Type B pancreatic cell (in vitro differentiated cells): ENCODE results near the gene CTNND2. TPM values are rescaled to one million over a fixed set of nuclear protein-coding genes. Genes with fewer than 3 reads are reported as not detected.

Experiments
- DNase-seq: peaks from one replicate; pipeline ENCODE4 v3.0.0; 2021; ENCODE audit warnings: mixed read lengths; ENCODE audit not compliant: unreplicated experiment; ENCODE audit errors: extremely low spot score
- H3K27ac Mint-ChIP-seq: 2 replicates; pipeline ENCODE4 v1.8.0; 2021; ENCODE audit warnings: mild to moderate bottlenecking, mixed read lengths
- H3K27me3 Mint-ChIP-seq: 2 replicates; pipeline ENCODE4 v1.8.0; 2021; ENCODE audit warnings: mixed read lengths
- H3K36me3 Mint-ChIP-seq: 2 replicates; pipeline ENCODE4 v1.8.0; 2021; ENCODE audit warnings: mixed read lengths
- H3K4me1 Mint-ChIP-seq: one replicate; pipeline ENCODE4 v1.8.0; 2021; ENCODE audit warnings: mixed read lengths; ENCODE audit not compliant: unreplicated experiment
- H3K4me3 Mint-ChIP-seq: 2 replicates; pipeline ENCODE4 v1.8.0; 2021; ENCODE audit warnings: mild to moderate bottlenecking, mixed read lengths
- H3K9me3 Mint-ChIP-seq: 2 replicates; pipeline ENCODE4 v1.8.0; 2021; ENCODE audit warnings: mixed read lengths
- CTCF ChIP-seq: fragments of 200-600 bp; sonication (generic); conservative IDR thresholded peaks from 2 replicates; pipeline ENCODE4 v1.5.0; 2021; ENCODE audit warnings: antibody characterized with exemption, mild to moderate bottlenecking
- total RNA-seq: library from RNA; stranded (reverse); gene quantifications from 2 replicates; pipeline ENCODE4 v1.2.1, GENCODE V29; 2021; ENCODE audit warnings: low replicate concordance

CTNND2 gene
- total RNA-seq, 1 donor from 2014 or later, result 49.5 TPM

GRCh38 chr5:11681796-11682195 lies 222.4 kb downstream of the CTNND2 start:
- no peak overlapping the region for H3K4me3 Mint-ChIP-seq
- no peaks in the 10 kb centered on the region for H3K4me1 Mint-ChIP-seq
- no peak for DNase-seq
- no peaks in the 10 kb centered on the region for H3K27me3 Mint-ChIP-seq
- no peak overlapping the region for H3K27ac Mint-ChIP-seq
- H3K9me3 Mint-ChIP-seq, result no peaks in the 10 kb centered on the region
- H3K36me3 Mint-ChIP-seq, result no peaks in the 10 kb centered on the region
- no peak for TF ChIP-seq CTCF

DNA sequence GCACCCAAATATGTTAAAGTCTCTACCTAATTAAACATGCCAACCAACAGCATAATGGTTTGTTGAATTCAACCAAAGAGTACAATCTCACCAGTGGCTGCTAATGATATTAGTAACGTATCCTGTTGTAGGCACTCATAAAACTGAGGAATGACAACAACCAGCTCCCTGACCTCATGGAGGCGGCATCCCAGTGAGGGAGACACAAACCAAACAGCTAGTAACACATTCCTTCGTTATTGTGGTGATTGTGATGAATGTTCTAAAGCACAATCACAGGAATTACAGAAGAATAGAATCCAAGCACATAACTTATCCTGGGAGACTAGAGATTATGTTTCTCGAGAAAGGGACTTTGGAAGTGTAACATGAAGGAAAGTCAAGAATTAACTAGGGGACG lies 224.6 kb downstream of the CTNND2 start:
- Mint-ChIP-seq H3K4me1 (no peaks in the 10 kb centered on the region), H3K4me3 (no peak overlapping the region), H3K27me3 (no peaks in the 10 kb centered on the region), H3K27ac (peak overlapping the region; percentile 13), H3K9me3 (no peaks in the 10 kb centered on the region), H3K36me3 (no peaks in the 10 kb centered on the region)
- no peak for TF ChIP-seq CTCF
- DNase-seq, result no peak

- DNase-seq, result no peak
- no peak for TF ChIP-seq CTCF
- no peaks in the 10 kb centered on the region for H3K27me3 Mint-ChIP-seq
- no peaks in the 10 kb centered on the region for H3K4me1 Mint-ChIP-seq
- no peaks in the 10 kb centered on the region for H3K9me3 Mint-ChIP-seq
- no peaks in the 10 kb centered on the region for H3K36me3 Mint-ChIP-seq
- H3K4me3 Mint-ChIP-seq, result no peak overlapping the region
- no peak overlapping the region for H3K27ac Mint-ChIP-seq
These were observed 229.1 kb downstream of the CTNND2 start for GRCh38 chr5:11675184-11675583.

GRCh38 chr5:11672385-11673085 lies 231.7 kb downstream of the CTNND2 start:
- Mint-ChIP-seq H3K36me3 (no peaks in the 10 kb centered on the region), H3K4me1 (no peaks in the 10 kb centered on the region), H3K27me3 (no peaks in the 10 kb centered on the region), H3K9me3 (no peaks in the 10 kb centered on the region), H3K27ac (no peak overlapping the region), H3K4me3 (no peak overlapping the region)
- DNase-seq, result no peak
- no peak for TF ChIP-seq CTCF

DNA sequence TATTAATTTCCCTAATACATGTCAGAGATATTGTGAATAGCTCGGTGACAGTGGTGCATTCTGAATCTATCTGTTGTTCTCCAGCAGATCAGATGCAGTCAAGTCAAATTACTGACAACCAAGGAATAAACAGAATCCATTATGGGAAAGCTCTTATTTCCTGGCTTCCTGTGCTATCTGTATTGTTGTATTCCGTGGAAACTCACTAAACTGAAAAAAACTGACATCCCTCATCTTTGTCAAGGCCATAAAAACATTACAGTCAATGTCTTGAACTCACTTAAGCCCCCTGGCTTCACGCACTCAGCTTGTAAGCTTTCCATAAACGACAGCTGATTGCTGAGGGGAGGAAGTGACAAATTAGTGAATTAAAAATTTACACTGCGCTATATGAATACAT lies 245.9 kb downstream of the CTNND2 start:
- no peaks in the 10 kb centered on the region for H3K36me3 Mint-ChIP-seq
- H3K27me3 Mint-ChIP-seq, result no peaks in the 10 kb centered on the region

More for the DNA sequence above, 245.9 kb downstream of the CTNND2 start:
- Mint-ChIP-seq H3K4me1 (no peaks in the 10 kb centered on the region), H3K4me3 (no peak overlapping the region), H3K27ac (no peak overlapping the region), H3K9me3 (no peaks in the 10 kb centered on the region)
- TF ChIP-seq CTCF, result no peak
- no peak for DNase-seq
